Keratinocyte (primary cell): ENCODE data around the gene TBC1D2.

Experiments
- EZH2 ChIP-seq: IDR thresholded peaks from one replicate; pipeline ENCODE4 v1.6.1; 2012; ENCODE audit warnings: inconsistent platforms, mild to moderate bottlenecking, low read length, moderate library complexity
- TF ChIP-seq, protein P1 (sequence below), 3 experiments: IDR thresholded peaks in 1 of 3; conservative IDR thresholded peaks in 1 of 3; optimal IDR thresholded peaks in 1 of 3; 2 replicates in 2 of 3; 3 replicates in 1 of 3; pipeline versions ENCODE3 to v1.5.1; 2011; ENCODE audit warnings: low read length in 3 of 3, mild to moderate bottlenecking in 3 of 3, moderate library complexity in 2 of 3, control low read depth in 1 of 3, inconsistent platforms in 1 of 3; ENCODE audit not compliant: insufficient read depth in 2 of 3; ENCODE audit errors: extremely low read depth in 1 of 3

DNA sequence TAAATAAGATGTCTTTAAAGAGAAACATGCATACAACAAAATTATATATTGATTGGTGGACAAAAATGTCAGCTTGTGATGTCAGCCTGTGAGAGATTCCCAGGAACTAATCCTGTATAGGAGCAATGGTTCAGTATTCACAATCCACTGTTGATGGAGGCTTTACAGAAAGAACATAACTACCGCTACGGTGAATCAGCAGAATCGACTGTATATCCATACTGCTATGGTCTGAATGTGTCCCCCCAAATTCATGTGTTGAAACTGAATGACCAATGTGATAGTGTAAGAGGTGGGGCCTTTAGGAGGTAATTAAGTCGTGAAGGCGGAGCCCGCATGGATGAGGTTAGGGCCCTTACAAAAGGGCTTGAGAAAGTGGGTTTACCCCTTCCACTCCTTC, 40.4 kb upstream of the TBC1D2 start:
- TF ChIP-seq, protein P1, sequence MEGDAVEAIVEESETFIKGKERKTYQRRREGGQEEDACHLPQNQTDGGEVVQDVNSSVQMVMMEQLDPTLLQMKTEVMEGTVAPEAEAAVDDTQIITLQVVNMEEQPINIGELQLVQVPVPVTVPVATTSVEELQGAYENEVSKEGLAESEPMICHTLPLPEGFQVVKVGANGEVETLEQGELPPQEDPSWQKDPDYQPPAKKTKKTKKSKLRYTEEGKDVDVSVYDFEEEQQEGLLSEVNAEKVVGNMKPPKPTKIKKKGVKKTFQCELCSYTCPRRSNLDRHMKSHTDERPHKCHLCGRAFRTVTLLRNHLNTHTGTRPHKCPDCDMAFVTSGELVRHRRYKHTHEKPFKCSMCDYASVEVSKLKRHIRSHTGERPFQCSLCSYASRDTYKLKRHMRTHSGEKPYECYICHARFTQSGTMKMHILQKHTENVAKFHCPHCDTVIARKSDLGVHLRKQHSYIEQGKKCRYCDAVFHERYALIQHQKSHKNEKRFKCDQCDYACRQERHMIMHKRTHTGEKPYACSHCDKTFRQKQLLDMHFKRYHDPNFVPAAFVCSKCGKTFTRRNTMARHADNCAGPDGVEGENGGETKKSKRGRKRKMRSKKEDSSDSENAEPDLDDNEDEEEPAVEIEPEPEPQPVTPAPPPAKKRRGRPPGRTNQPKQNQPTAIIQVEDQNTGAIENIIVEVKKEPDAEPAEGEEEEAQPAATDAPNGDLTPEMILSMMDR (optimal IDR thresholded peaks at IDR 0.05 in 1 of 3, IDR thresholded peaks at IDR 0.05 in 1 of 3, conservative IDR thresholded peaks at IDR 0.05 in 1 of 3; ENCODE audit: extremely low read depth in 1 of 3, insufficient read depth in 2 of 3, low read length in 3 of 3), result no peak
- TF ChIP-seq EZH2, result no peak
